A172 (cell line): ENCODE measurements around the gene TRIP13. TPM values are rescaled to one million over a fixed set of nuclear protein-coding genes. Genes with fewer than 3 reads are reported as not detected.
"Not testable (repeated sequence)": the region's sequence is repeated elsewhere in the genome, so short reads cannot be mapped to it uniquely, and the experiment has no call there.

Experiments used
- DNase-seq: peaks from one replicate; pipeline ENCODE4 v3.0.0-alpha.2; 2015; ENCODE audit warnings: low spot score
- total RNA-seq: library from RNA; depleted of rRNA; stranded (reverse); fragments of >200 nt; shearing (Covaris generic); gene quantifications from 2 replicates; pipeline ENCODE4 v1.2.3, GENCODE V29; 2014

TRIP13 gene
- total RNA-seq, 1 experiment from 2014 or later = 108 TPM

DNA sequence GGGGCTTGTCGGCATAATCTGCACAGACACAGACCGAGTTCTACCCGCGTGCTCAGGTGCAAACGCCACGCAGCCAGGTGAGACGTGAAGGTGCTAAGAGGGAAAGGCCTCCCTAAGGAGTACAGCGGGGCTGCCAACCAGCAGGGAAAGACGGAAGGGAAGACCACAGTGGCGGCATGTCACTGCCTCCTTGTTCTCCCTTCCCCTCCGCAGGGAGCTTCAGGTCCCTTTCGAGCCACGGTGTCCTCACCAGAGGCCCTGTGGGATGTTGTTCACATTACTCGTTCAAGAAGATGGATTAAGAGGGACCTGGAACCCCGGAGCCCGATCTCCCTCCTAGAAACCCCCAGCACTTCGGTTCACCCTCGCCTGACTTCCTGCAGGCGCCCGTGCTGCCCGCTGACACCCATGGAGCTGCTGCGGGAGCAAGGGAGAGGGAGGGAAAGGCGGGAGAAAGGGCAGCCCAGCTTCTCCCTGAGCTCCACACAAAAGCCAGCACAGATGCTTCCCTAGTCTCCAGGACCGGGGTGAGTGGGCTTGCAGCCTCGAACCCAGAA lies 769 bp upstream of the TRIP13 start:
- DNase-seq = peak; percentile 8

- DNase-seq = no peak
These were observed 438 bp downstream of the TRIP13 start for GRCh38 chr5:893137-893506.

DNA sequence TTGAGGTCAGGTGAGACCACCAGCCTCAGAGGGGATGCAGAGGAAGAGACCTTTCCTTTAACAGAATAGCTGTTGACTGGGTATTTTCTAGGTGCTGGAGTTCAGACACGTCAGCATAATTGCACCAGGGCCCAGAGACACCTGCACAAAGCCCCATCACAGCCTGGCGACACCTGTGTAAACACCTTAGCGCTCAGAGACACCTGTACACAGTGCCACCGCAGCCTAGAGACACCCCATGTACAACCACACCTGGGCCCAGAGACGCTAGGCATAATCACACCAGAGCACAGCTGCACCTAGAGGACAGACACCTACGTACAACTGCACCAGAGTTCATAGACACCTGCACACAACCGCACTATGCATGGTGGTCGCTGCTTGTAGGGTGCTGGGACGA lies 1.0 kb downstream of the TRIP13 start:
- DNase-seq = no peak

DNA sequence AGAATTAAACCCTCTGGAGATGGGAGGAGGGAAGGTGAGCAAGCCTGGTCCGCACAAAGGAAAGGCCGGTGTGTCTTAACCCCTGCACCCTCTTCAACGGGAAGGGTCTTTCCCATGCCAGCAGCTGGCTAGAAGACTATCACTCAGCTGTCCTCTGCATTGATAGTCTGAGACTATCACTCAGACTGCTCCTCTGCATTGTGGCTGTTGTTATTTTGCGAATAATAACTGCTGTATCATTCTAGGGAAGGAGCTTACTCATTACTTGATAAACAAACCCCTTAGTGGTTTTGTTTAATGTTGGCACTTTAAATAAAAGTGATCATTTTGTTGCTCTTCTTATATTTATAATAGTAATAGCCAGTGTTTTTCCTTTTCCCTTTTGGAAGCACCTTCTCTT lies 8.1 kb downstream of the TRIP13 start:
- DNase-seq = no peak

DNA sequence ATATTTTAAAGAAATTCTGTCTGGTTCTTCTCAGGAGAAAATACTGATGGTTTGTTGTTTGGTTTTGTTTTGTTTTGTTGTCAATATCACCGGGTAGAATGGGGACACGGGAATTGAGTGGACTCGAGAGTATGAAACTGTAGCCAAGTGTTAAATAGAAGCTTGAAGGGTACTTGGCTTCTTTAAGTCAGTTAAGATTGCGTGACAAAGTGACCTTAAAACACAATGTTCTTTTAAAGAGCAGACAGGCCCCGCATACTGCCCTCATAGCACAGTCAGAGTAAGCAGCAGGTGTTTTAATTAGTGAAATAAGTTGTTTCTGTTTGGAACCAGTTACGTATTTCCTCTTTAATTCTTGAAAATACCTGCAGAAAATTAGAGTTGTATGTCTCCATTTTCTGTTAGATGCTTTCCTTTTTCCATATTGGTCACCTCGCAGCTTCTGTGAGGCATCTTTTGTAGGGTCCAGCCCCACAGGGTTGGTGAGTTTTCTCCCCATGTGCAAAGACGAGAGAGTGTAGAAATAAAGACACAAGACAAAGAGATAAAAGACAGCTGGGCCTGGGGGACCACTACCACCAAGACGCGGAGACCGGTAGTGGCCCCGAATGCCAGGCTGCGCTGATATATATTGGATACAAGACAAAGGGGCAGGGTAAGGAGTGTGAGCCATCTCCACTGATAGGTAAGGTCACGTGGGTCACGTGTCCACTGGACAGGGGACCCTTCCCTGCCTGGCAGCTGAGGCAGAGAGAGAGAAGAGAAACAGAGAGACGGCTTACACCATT lies 9.6 kb downstream of the TRIP13 start:
- no peak for DNase-seq

GRCh38 chr5:903756-904096 lies 11.0 kb downstream of the TRIP13 start:
- no peak for DNase-seq

- DNase-seq = no peak
These were observed 12.5 kb downstream of the TRIP13 start for GRCh38 chr5:905139-905642.

GRCh38 chr5:907366-907910 lies 14.8 kb downstream of the TRIP13 start:
- no peak for DNase-seq

- DNase-seq = no peak
These were observed 15.5 kb downstream of the TRIP13 start for GRCh38 chr5:908172-908571.

- no peak for DNase-seq
These were observed 16.4 kb downstream of the TRIP13 start for GRCh38 chr5:909086-909485.

DNA sequence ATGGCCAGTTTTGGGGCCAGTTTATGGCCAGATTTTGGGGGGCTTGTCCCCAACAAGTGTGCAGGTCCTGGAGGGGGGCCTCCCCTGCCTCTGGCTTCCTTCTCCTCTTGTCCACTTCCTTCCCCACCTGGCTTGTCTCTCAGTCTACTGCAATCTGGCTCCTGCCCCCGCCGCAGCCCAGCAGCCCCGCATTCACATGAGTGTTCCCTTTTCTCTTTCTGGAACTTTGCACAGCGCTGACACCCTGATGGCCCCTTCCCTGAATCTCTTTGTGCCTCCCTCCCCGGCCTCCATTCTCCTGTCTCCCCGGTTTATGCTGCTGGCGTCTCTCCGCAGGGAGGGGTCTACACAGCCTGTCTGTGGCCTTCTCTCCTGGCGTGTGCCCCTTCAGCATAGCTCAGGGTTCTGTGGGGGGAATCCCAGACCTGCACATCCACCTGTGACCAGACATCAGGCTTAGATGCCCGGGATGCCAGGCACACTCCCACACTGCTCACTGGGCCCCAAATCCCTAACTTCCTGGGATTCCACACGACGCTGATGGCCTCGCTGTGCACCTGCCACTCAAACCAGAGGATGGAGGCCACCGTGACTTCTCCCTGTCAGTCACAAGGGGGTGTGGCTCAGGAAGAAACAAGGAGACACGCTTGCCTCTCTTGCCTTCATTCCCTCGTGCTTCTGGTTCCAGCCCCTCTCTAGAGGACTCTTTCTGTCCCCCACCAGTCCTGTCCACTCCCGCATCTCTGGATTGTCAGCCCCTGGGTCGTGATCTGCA lies 17.5 kb downstream of the TRIP13 start:
- no peak for DNase-seq

DNA sequence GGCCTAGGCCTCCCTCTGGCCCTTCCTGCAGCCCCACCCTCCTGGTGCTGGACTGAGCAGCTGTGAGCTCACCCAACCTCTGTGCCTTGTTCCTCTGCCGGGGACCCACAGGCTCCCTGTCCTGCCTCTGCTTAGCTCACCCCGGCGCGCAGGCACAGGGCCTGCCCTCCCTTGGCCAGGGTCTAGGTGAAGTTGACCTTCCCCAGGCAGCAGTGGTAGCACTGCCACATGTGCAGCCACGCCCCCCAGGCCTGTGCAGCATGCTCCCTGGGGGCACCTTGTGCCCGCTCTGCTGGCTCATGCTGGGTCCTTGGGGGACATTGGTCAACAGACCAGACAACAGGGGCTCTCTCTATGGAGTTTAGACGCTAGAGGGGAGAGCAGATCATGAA lies 18.1 kb downstream of the TRIP13 start:
- no peak for DNase-seq

GRCh38 chr5:911601-912000 lies 18.9 kb downstream of the TRIP13 start:
- peak; percentile 91 for DNase-seq

DNA sequence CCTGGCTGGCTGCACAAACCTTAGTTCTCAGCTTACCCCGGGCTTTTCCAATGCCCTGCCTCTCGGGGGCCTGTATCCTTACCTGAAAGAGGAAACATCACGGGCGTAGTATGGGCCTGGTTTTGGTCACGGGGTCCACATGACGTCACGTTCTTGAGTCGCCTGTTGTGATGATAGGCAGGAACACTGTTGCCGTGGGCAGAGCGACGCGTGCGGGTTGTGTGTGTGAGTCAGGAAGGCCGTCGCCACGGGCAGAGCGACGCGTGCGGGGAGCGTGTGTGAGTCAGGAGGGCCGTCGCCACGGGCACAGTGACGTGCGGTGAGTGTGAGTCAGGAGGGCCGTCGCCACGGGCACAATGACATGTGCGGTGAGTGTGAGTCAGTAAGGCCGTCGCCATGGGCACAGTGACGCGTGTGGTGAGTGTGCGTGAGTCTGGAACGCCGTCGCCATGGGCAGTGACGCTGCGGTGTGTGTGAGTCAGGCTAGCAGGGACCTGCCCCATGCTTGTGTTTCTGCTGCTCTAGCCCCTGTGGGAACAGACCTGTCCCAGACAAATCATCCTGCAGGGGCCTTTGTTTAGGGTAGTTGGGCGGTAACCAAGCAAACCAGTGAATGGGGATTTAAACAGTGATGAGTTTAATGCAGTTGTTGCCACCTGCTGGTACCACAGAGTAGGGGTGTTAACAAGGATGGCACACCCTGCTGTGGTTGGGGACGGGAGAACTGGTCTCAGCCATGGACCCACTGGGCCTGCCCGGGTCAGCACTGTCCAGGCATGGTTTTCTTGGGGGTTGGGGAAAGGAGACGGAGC lies 19.8 kb downstream of the TRIP13 start:
- peak; percentile 98 for DNase-seq

DNA sequence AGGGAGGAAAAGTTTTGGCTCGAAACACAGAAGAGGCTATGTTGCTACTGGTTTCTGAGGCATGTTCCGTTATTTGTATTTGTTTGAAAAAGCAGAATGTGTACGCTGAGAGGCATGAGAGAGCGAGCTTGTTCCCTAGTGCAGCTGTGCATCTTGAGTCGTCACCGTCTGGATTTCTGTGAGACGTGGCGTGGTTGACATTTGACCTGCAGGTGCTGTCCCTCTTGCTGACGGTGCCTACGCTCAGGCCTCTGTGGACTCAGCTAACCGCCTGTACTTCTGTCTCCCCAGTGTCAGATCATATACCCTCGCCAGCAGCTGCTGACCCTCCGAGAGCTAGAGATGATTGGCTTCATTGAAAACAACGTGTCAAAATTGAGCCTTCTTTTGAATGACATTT lies 21.5 kb downstream of the TRIP13 start:
- no peak for DNase-seq

- DNase-seq = no peak
These were observed 21.9 kb downstream of the TRIP13 start for GRCh38 chr5:914612-915011.

DNA sequence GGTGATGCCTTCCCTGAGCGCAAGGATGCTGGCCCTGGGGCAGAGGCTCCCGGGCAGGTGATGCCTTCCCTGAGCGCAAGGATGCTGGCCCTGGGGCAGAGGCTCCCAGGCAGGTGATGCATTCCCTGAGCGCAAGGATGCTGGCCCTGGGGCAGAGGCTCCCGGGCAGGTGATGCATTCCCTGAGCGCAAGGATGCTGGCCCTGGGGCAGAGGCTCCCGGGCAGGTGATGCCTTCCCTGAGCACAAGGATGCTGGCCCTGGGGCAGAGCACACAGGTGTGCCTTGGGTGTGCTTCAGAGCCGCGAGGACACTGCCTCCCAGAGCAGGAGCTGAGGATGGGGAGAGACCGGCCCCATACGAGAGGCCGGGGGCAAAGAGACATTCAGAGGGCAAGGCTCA lies 22.7 kb downstream of the TRIP13 start:
- not testable (repeated sequence) for DNase-seq

GRCh38 chr5:915946-916345 lies 23.3 kb downstream of the TRIP13 start:
- DNase-seq = no peak

GRCh38 chr5:916441-917293 lies 24.0 kb downstream of the TRIP13 start:
- no peak for DNase-seq

- not testable (repeated sequence) for DNase-seq
These were observed 26.0 kb downstream of the TRIP13 start for GRCh38 chr5:918717-919116.
